Measurements from ENCODE around the gene HACD3. TPM values are rescaled to one million over a fixed set of nuclear protein-coding genes. Genes with fewer than 3 reads are reported as not detected.
A peak's percentile ranks its signal among the peaks of the same experiment; 100 is the strongest.

Gene HACD3
- total RNA-seq, 1 experiment from 2014 or later = 177 TPM

DNA sequence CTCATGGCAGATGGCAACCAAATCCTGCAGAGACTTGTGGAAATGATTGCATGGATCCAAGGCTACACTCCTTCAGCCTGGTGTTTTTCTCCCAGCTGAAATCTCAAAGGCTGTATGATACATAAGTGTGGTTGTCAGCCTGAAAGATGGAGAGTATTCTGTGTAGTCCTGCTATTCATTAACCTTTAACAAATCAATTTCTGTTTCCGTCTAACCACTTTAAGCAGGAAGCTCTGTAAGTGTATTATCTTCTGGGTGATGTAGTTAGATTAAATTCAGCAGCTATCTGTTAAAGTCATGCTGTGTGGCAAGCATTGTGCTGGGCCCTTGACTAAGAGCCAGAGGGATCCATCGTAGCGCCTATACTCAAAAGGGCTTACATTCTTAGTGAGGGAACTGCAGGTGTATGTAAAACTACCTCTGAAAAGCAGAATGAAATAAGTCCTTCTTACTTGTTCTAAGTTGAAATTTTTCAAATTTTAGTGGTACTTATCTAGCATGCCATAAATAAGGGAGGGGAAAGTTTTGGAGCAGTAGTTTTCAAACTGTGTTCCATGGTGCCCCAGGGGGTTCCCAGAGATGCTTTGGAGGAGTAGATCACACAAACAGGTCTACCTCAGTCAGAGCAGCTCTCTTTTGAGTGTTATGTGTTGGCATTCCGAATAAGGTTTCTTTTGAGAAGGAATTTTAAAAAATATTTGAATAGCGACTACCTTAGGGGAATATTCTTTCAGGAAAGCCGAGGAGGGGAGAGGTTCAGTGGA lies 28.9 kb downstream of the HACD3 start:
- Histone ChIP-seq H3K4me3 (no peak overlapping the region), H3K27ac (no peak overlapping the region), H3K27me3 (replicated peaks) (no peaks in the 10 kb centered on the region), H3K36me3 (peaks cover 88% of the 10 kb centered on the region), H3K4me1 (replicated peaks) (no peaks in the 10 kb centered on the region), H3K9me3 (replicated peaks) (no peaks in the 10 kb centered on the region)
- no peak for DNase-seq (ENCODE audit: low read depth in 1 of 2, low spot score in 2 of 2)

DNA sequence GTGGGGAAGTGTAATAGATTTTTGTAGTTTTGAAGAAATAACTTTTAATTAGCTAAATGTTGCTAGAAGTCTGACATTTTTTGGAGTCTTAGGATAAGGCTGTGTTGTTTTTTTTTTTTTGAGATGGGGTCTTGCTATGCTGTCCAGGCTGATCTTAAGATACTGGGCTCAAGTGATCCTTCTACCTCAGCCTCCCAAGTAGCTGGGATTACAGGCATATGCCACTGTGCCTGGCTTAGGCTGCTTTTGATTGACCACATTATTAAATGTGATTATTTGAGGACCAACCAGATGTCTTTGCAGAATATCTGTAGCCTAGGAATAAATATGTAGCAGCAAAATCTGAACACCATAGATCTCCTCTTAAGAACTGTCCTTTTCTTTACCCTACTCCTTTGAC lies 29.7 kb downstream of the HACD3 start:
- Histone ChIP-seq H3K36me3 (peaks cover 90% of the 10 kb centered on the region), H3K27ac (no peak overlapping the region), H3K27me3 (replicated peaks) (no peaks in the 10 kb centered on the region), H3K4me1 (replicated peaks) (no peaks in the 10 kb centered on the region), H3K4me3 (no peak overlapping the region), H3K9me3 (replicated peaks) (no peaks in the 10 kb centered on the region)
- no peak for DNase-seq (ENCODE audit: low read depth in 1 of 2, low spot score in 2 of 2)

DNA sequence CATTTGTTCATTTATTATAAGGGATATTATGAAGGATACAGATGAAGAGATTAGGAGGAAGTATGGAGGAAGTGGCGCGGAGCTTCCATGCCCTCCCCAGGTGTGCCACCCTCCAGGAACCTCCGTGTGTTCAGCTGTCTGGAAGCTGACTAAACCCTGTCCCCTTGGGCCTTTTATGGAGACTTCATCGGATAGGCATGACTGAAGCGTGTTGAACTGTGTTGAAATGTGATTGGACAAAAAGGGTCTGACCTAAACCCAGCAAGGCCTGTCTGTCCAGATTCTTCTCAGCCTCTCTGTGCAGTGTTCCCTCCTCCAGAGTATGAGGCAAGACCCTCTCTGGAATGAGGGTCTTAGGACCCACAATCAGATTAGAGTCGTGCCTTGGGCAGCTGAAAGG lies 31.7 kb downstream of the HACD3 start:
- no peak overlapping the region for H3K4me3 ChIP-seq
- DNase-seq (ENCODE audit: low read depth in 1 of 2, low spot score in 2 of 2) = no peak
- H3K4me1 ChIP-seq (replicated peaks) = no peaks in the 10 kb centered on the region
- H3K27ac ChIP-seq = no peak overlapping the region
- no peaks in the 10 kb centered on the region for H3K27me3 ChIP-seq (replicated peaks)
- no peaks in the 10 kb centered on the region for H3K9me3 ChIP-seq (replicated peaks)
- H3K36me3 ChIP-seq = peaks cover 88% of the 10 kb centered on the region

- peaks cover 68% of the 10 kb centered on the region for H3K36me3 ChIP-seq
- H3K4me3 ChIP-seq = no peak overlapping the region
- no peaks in the 10 kb centered on the region for H3K9me3 ChIP-seq (replicated peaks)
- no peak for DNase-seq (ENCODE audit: low read depth in 1 of 2, low spot score in 2 of 2)
- H3K27me3 ChIP-seq (replicated peaks) = no peaks in the 10 kb centered on the region
- H3K27ac ChIP-seq = no peak overlapping the region
- no peaks in the 10 kb centered on the region for H3K4me1 ChIP-seq (replicated peaks)
Measured at GRCh38 chr15:65569728-65570127, 39.5 kb downstream of the HACD3 start.

GRCh38 chr15:65571971-65572370 lies 41.7 kb downstream of the HACD3 start:
- Histone ChIP-seq H3K27ac (no peak overlapping the region), H3K36me3 (peaks cover 57% of the 10 kb centered on the region), H3K4me3 (no peak overlapping the region), H3K9me3 (replicated peaks) (no peaks in the 10 kb centered on the region), H3K27me3 (replicated peaks) (no peaks in the 10 kb centered on the region), H3K4me1 (replicated peaks) (peaks cover 13% of the 10 kb centered on the region)
- no peak for DNase-seq (ENCODE audit: low read depth in 1 of 2, low spot score in 2 of 2)

- Histone ChIP-seq H3K4me1 (replicated peaks) (peaks cover 36% of the 10 kb centered on the region), H3K9me3 (replicated peaks) (no peaks in the 10 kb centered on the region), H3K27ac (peak overlapping the region; percentile 51), H3K4me3 (no peak overlapping the region), H3K27me3 (replicated peaks) (no peaks in the 10 kb centered on the region), H3K36me3 (peaks cover 62% of the 10 kb centered on the region)
- DNase-seq (ENCODE audit: low read depth in 1 of 2, low spot score in 2 of 2) = peak in 1 of 2 experiments; percentile 62
Measured at GRCh38 chr15:65576664-65577063, 46.4 kb downstream of the HACD3 start.

DNA sequence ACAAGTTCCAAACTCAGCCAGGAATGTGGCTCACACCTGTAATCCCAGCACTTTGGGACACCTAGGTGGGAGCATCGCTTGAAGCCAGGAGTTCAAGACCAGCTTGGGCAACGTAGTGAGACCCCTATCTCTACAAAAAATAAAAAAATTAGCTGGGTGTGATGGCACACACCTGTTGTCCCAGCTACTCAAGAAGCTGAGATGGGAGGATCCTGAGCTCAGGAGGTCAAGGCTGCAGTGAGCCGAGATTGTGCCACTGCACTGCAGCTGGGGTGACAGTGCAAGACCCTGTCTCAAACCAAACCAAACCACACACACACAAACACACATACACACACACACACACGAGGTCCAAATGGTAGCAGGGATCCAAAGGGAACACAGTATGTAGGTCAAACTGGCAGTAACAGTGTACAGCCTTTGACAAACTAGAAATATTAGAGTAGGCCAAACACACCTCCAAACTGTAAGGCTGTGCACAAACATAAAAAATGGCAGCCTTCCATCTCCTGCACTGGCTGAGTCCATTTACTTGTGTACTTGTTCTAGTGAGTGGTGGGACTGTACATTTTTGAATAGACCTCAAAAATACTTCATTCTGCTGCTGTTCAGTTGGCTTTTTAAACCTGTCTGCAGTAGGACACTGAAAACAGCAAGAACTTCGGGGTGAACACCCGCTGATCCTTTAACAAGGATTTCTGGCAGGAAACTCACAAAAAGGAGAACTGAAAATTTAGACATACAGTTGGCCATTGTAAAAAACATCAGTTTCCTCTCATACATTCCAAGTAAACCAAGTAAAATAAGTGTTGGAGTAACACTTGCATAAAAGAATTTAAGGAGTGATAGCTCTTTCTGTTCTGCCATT lies 47.1 kb downstream of the HACD3 start:
- Histone ChIP-seq H3K27me3 (replicated peaks) (no peaks in the 10 kb centered on the region), H3K4me3 (no peak overlapping the region), H3K27ac (peak overlapping the region; percentile 11; the same call in 1 of the 2 replicates), H3K9me3 (replicated peaks) (no peaks in the 10 kb centered on the region), H3K4me1 (replicated peaks) (peaks cover 36% of the 10 kb centered on the region), H3K36me3 (peaks cover 59% of the 10 kb centered on the region)
- DNase-seq (ENCODE audit: low read depth in 1 of 2, low spot score in 2 of 2) = no peak

GRCh38 chr15:65578904-65579728 lies 48.9 kb downstream of the HACD3 start:
- H3K4me1 ChIP-seq (replicated peaks) = peaks cover 36% of the 10 kb centered on the region
- H3K9me3 ChIP-seq (replicated peaks) = no peaks in the 10 kb centered on the region
- 0 out of 2 replicates have a peak overlapping the region, but pooled peaks have one; percentile 32 for H3K27ac ChIP-seq
- H3K27me3 ChIP-seq (replicated peaks) = no peaks in the 10 kb centered on the region
- DNase-seq (ENCODE audit: low read depth in 1 of 2, low spot score in 2 of 2) = peak in 1 of 2 experiments; percentile 8
- no peak overlapping the region for H3K4me3 ChIP-seq
- peaks cover 70% of the 10 kb centered on the region for H3K36me3 ChIP-seq

DNA sequence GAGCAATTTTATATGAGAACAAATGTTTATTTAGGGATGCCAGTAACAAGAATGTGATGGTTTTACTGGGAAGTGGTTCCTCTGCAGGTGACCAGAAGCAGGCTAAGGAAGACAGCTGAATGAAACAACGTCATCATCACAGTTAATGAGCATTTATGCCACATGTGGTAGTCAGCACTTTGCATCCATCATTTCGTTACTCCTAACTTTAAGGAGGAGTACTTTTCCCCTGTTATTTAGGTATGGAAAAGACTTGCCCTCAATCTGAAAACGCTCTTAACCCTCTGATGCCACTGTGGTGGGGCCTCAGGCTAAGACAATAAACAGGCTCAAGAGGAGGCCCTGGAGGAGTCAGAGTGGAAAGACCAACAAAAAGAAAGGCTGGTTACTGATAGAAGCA lies 49.5 kb downstream of the HACD3 start:
- H3K4me1 ChIP-seq (replicated peaks) = peaks cover 36% of the 10 kb centered on the region
- H3K27me3 ChIP-seq (replicated peaks) = no peaks in the 10 kb centered on the region
- peaks cover 77% of the 10 kb centered on the region for H3K36me3 ChIP-seq
- H3K4me3 ChIP-seq = no peak overlapping the region
- H3K9me3 ChIP-seq (replicated peaks) = no peaks in the 10 kb centered on the region
- peak overlapping the region; percentile 32 for H3K27ac ChIP-seq
- DNase-seq (ENCODE audit: low read depth in 1 of 2, low spot score in 2 of 2) = no peak

DNA sequence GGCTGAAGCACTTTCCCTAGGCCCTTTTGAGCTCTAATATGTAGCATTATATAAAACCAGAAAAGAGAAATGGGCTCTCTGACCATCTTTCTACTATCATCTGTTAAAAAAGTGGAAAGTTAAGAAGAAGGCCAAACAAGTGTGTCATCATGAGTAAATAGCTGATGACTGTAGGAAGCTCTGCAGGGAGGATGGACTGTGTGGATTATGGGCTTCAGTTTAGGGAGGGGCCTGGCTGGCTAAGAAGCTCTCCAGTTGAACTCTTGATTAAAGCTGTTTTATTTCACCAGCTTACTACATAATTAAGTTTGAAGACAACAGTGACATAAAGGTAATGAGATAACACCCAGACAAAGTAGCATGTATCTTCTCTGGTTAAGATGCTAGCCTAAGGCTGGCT lies 50.0 kb downstream of the HACD3 start:
- Histone ChIP-seq H3K27ac (peak overlapping the region; percentile 32), H3K36me3 (peaks cover 76% of the 10 kb centered on the region), H3K4me3 (no peak overlapping the region), H3K4me1 (replicated peaks) (peaks cover 36% of the 10 kb centered on the region), H3K27me3 (replicated peaks) (no peaks in the 10 kb centered on the region), H3K9me3 (replicated peaks) (no peaks in the 10 kb centered on the region)
- peak in 1 of 2 experiments; percentile 35 for DNase-seq (ENCODE audit: low read depth in 1 of 2, low spot score in 2 of 2)

DNA sequence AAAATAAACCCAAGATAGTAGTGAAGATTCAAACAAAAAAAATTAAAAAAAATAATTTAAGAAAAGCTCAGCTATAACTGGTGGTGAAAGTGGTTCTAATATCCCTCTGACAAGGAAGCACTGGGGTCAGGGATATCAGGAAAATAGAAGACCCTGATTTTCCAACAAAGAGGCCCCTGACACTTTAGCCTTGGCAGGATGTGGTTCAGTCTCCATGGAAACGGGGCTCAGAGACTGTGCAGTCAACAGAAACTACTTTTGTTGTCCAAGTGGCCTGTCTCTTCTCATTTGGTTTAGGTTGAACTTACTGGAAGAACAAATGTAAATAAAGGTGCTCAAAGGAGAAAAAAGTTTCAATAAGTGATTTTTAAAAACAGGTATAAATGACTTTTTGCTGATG lies 53.4 kb downstream of the HACD3 start:
- H3K36me3 ChIP-seq = peaks cover 70% of the 10 kb centered on the region
- H3K27ac ChIP-seq = no peak overlapping the region
- H3K4me1 ChIP-seq (replicated peaks) = peaks cover 16% of the 10 kb centered on the region
- H3K27me3 ChIP-seq (replicated peaks) = no peaks in the 10 kb centered on the region
- no peak overlapping the region for H3K4me3 ChIP-seq
- no peaks in the 10 kb centered on the region for H3K9me3 ChIP-seq (replicated peaks)
- no peak for DNase-seq (ENCODE audit: low read depth in 1 of 2, low spot score in 2 of 2)

- H3K4me3 ChIP-seq = no peak overlapping the region
- peaks cover 16% of the 10 kb centered on the region for H3K4me1 ChIP-seq (replicated peaks)
- H3K9me3 ChIP-seq (replicated peaks) = no peaks in the 10 kb centered on the region
- peaks cover 65% of the 10 kb centered on the region for H3K36me3 ChIP-seq
- DNase-seq (ENCODE audit: low read depth in 1 of 2, low spot score in 2 of 2) = no peak
- H3K27ac ChIP-seq = no peak overlapping the region
- no peaks in the 10 kb centered on the region for H3K27me3 ChIP-seq (replicated peaks)
Measured at GRCh38 chr15:65584241-65584640, 54.0 kb downstream of the HACD3 start.

DNA sequence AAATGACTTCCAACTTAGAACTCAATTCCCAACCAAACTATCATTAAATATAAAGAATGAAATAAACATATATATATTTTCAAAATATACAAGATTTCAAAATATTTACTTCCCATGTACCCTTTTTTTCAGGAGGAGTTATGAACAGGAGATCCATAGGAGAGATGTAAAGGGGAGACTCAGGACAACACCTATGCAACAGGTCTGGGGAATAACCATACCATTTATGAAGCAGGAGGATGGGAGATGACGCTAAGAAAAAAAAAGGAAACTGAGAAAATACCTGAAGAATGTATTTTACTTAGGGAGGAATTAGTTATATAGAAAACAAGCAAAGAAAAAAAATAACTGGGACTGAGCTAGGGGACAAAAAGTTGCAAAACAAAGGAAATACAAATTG lies 56.8 kb downstream of the HACD3 start:
- no peak overlapping the region for H3K4me3 ChIP-seq
- H3K27me3 ChIP-seq (replicated peaks) = no peaks in the 10 kb centered on the region
- no peaks in the 10 kb centered on the region for H3K9me3 ChIP-seq (replicated peaks)
- no peak overlapping the region for H3K27ac ChIP-seq
- H3K36me3 ChIP-seq = peaks cover 60% of the 10 kb centered on the region
- DNase-seq (ENCODE audit: low read depth in 1 of 2, low spot score in 2 of 2) = no peak
- no peaks in the 10 kb centered on the region for H3K4me1 ChIP-seq (replicated peaks)

All from SJSA1 (cell line).